IPS-NIHi11 (cell line): ENCODE results near the gene VEPH1.

Experiments used
- DNase-seq: peaks from one replicate; pipeline ENCODE4 v3.0.0; 2012; ENCODE audit warnings: mixed read lengths, low spot score

VEPH1 gene

DNA sequence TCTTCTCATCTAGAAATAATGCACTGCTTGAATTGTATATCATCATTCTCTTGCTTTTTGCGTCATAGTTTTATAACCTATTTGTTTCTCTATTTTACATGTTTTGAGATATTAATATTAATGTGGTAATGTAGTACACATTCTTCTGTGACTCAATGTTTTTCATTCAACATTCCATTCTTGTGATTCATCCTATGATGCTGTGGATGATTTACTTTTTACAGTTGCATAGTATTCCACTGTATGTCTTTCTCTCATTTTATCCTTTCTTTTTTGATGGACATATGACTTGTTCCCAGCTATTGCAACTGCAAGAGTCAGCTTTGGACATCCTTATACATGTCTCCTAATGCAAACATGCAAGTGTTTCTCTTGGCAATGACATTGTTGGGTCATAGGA is 20.6 kb upstream of the VEPH1 start:
- no peak for DNase-seq

DNA sequence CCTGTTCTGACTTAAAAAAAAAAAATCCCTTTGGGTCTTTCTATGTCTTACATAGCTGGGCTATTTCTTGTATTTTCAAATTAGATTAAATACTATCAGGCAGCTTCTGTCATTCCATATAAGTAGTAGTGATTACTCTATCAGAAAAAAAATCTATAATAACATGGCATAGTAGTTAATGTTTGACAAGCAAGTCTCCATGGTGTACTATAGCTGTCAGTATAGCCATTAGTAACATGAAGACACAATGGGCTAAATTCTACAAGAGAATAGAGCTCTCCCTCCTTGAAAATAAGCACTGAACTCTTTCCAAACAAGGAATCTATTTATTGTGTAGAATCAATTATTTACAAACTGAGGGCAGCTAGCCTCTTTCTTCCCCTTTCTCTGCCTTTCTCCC is 19.4 kb upstream of the VEPH1 start:
- no peak for DNase-seq

DNA sequence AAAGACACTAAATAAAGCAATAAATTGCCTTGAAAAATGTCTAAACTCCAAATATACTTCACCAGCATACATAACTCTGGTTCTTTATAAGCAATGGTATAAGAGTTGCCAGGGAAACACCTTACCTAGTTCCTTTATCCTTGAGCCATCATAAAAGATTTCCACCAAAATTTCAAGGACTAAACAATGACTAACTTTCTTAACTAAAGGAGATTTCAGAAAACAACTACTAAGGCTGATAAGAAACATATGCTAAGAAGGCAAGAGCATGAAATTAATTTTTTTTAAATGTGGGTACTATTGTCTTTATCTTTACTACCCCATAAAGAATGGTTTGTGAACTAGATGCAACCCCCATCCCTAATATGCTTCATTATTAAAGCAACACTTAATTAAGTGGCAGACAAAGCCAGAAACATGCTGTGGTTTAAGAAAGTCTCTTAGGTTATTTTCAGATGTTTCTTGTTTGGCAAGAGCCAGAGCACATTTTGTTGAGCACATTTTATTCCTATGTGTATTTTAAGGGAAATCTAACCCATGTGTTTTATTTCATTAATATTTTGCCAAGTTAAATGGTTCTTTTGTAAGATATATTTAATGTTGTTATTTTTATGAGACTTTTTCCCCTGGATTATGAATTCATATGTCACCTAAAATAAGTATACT is 17.4 kb upstream of the VEPH1 start:
- DNase-seq, result no peak

DNA sequence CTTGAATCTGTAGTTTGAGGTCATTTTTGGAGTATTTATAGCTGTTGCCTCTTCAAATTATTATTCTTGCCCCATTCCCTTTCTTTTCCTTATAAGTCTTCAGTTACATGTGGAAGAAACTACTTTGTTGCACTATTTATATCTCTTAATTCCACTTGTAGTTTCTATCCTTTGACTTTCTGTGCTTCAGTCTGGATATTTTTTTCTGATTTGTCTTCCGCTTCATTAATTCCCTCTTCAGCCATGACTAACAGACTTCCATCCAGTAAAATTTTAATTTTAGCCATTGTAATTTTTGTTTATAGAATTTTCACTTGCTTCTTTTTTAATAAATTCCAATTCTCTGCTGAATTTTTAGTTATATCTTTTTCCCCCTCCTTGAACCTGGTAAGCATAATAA is 15.7 kb upstream of the VEPH1 start:
- no peak for DNase-seq

- no peak for DNase-seq
These were observed 13.7 kb upstream of the VEPH1 start for GRCh38 chr3:157516928-157517327.

GRCh38 chr3:157515398-157515797 is 12.2 kb upstream of the VEPH1 start:
- no peak for DNase-seq

GRCh38 chr3:157514371-157514895 is 11.2 kb upstream of the VEPH1 start:
- no peak for DNase-seq

GRCh38 chr3:157513585-157513984 is 10.4 kb upstream of the VEPH1 start:
- DNase-seq, result no peak

DNA sequence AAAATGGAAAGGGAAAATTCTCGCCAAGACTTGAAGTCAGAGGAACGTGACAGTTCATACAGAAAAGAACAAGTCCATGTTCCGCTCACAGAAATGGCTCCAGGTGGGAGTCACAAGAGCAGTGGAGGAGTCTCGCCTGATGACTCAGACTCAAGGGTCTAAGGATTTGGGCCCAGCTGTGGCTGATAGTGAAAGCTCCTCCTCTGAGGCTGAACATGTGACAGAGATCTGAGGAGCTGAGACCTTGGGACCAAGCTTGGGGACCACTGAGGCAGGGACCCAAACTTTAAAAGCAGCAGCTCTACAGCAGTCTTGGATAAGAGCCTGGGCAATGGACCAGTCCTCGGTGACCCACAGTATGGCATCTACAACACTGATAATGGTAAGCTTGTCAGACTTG is 9.3 kb upstream of the VEPH1 start:
- no peak for DNase-seq

- no peak for DNase-seq
These were observed 5.2 kb upstream of the VEPH1 start for GRCh38 chr3:157508461-157508860.

DNA sequence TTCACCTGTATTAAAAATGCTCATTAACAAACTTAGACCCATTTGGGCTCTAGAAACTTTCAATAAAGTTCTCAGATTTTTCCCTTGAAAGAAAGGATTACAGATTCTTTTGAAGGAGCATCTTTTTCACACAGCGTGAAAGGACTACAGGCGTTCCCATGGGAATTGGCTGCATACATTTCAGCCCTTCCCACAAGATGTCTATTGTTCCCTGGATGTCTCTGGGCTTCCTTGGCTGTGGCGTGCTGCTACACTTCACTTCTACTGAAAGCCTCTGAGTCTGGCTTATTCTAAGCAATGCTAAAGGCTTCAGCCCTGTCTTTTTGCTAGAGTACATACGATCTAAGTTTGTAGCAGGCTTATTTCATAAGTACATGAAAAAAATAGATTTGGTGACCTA is 1.4 kb downstream of the VEPH1 start:
- peak; percentile 35 for DNase-seq

DNA sequence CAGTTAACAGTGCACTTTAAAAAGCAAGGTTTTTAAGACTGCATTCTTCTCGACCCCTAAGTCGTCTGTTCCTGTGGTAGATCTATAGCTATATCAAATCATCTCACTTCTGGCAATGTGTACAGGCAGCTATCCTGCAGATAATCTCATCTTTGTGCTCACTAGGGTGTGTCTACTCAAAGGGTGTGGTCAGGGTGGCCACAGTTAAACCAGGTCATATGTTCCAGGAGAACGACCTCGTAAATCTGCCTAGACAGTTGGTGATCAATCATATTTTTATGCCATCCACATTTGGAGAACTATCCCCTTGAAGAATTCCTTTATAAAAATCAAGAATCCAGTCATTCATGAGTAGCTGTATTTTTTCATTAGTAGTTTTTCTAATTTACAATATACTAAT is 3.0 kb downstream of the VEPH1 start:
- no peak for DNase-seq

GRCh38 chr3:157499342-157499963 is 3.8 kb downstream of the VEPH1 start:
- peak; percentile 79 for DNase-seq

DNA sequence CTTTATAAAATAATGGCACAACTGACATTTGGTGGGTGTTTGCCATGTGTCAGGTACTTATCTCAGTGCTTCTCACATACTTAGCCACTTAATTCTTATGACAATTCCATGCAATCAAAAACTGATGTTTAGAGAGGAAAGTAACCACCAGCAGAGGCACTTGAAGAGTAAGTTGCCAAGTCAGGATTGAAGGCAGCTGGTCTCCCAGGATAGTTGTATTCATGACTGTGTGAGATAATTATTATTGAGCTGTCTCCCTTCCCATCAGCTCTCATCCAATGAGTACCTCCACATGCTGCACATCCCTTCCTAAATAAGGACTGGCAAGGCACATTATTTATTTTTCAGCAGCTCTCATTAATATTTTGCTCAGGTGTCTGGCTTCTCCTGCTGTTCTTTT is 4.8 kb downstream of the VEPH1 start:
- DNase-seq, result no peak

DNA sequence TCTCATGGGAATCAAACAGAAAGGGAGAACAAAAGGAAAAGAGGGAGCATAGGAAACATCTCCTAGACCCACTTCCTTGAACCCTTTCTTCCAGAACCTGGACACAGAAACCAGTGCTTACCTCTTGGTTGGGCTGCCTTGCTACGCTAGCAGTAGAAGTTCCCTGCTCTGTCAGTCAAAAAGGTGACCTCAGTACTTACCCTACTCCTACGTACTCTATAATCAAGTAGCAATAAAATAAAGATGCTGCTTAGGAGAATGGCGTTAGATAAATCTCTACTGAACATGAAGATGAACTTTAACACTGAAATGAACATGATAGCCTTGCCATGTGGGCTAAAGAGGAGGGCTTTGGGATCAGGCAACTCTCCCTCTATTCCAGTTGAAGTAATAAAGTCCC is 7.4 kb downstream of the VEPH1 start:
- DNase-seq, result no peak

DNA sequence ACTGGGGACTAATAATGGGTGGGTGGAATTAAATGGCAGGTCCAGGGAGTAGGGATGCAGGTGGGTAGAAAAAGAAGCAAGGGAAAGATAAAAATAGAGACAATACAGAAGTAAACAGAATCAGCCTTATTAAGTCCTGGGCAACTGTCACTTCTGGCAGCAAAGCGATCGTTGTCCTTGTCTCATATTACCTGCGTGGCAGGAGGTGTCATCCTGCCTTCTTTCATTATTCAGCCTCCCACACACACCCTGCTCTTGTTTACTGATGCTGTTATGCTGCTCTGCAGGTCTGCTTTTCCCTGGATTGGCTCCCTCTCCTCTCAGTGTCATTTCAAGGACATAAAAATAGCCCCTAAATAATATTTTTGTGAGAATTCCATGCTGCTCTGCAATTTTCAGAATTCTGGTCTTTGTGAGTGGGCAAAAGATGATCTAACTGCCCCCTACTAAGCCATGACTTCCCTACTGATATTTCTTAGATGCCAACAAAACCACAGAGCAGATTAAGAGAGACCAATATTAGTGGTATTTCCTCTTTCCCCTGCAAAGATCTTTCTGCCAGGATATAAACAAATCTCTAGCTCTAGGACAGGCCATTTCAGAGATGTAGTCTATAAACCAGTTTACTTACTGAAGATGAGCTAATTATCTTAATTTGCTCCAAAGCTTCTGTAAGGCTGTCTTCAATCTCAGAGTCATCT is 8.5 kb downstream of the VEPH1 start:
- DNase-seq, result no peak

DNA sequence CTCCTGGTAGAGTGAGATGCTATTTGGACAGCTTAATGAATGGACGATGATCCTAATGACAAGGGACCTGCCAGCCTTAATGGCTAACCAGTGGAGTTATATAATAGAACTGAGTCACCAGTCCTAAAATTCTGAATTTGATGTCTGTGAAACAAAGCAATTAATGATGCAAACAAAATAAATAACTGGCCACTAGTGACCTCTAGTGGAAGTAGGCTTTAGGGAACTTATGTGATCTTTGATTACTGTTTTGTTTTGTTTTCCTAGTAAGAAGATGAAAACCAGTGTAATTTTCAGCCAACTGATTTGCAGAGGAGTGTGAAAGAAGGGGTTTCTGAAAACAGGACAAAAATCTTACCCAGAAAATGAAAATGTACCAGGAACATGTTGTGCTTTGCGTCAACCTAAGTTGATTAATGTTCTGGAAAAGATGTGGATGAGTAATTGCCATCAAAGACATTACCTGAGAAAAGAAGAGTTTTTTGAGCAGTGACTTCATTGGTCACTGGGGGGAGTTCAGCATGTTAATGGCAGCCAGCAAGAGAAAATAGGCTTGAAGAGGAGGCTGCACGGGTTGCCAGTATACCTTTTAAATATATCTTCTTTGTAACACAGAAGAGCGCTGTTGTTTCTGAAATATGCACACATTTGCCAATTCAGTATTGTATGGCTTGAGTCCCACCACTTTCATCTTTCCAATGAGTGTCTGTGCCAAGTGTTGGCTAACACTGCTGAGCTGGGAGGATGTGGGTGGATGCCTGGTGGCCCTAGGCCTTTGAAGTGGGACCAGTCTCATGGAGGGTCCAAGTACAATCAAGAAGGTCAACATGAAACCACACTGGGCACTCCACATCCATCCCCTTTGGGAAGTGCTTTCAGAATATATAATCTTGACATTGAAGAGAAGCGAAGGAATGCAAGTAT is 9.3 kb downstream of the VEPH1 start:
- DNase-seq, result no peak

DNA sequence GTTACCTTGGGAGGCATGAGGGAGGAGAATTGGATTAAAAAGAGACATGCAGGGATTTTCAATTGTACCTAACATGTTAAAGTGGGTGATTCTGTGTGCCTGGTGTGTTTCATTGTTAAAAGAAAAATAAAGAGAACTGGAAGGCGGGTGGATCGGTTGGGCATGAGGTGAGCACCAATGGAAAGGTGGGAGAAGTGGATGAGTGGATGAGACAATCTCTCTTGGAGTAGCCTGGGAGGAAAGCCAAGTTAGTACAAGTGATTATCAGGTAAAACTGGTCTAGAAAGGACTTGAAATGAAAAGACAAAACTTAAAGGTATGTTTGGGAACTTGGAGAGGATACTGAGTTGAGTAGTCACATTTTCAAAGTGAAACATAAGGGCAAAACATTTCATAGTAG is 12.1 kb downstream of the VEPH1 start:
- DNase-seq, result no peak

GRCh38 chr3:157488144-157488543 is 15.1 kb downstream of the VEPH1 start:
- DNase-seq, result no peak

GRCh38 chr3:157487339-157487738 is 15.9 kb downstream of the VEPH1 start:
- DNase-seq, result no peak

GRCh38 chr3:157479464-157480243 is 23.6 kb downstream of the VEPH1 start:
- DNase-seq, result no peak
